ENCODE data around the gene BAIAP2L1. TPM values are rescaled to one million over a fixed set of nuclear protein-coding genes. Genes with fewer than 3 reads are reported as not detected.
A peak's percentile ranks its signal among the peaks of the same experiment; 100 is the strongest.

Gene BAIAP2L1
- total and polyA plus RNA-seq, 2 donors: 3.7 to 4.9 TPM

GRCh38 chr7:98266840-98267239 is 134.1 kb downstream of the BAIAP2L1 start:
- H3K4me3 ChIP-seq (ENCODE audit: low read depth, low read length): no peak overlapping the region

GRCh38 chr7:98265841-98266271 is 135.0 kb downstream of the BAIAP2L1 start:
- Histone ChIP-seq H3K36me3 (ENCODE audit: insufficient read depth) (no peaks in the 10 kb centered on the region), H3K27ac (ENCODE audit: low read depth) (no peak overlapping the region), H3K4me3 (ENCODE audit: low read depth, low read length) (no peak overlapping the region), H3K4me1 (ENCODE audit: insufficient read depth) (no peaks in the 10 kb centered on the region)
- 86% methylated on average over 5 of the region's 5 CpGs for WGBS
- DNase-seq (ENCODE audit: extremely low spot score): no peak

More at GRCh38 chr7:98266840-98267239, 134.1 kb downstream of the BAIAP2L1 start:
- no peaks in the 10 kb centered on the region for H3K4me1 ChIP-seq (ENCODE audit: insufficient read depth)
- DNase-seq (ENCODE audit: extremely low spot score): no peak
- H3K36me3 ChIP-seq (ENCODE audit: insufficient read depth): no peaks in the 10 kb centered on the region
- WGBS: 98% methylated on average over 2 of the region's 2 CpGs
- H3K27ac ChIP-seq (ENCODE audit: low read depth): no peak overlapping the region

GRCh38 chr7:98257701-98258100 is 143.2 kb downstream of the BAIAP2L1 start:
- no peak overlapping the region for H3K4me3 ChIP-seq (ENCODE audit: low read depth, low read length)
- H3K4me1 ChIP-seq (ENCODE audit: insufficient read depth): no peaks in the 10 kb centered on the region
- DNase-seq (ENCODE audit: extremely low spot score): no peak
- no peak overlapping the region for H3K27ac ChIP-seq (ENCODE audit: low read depth)
- 95% methylated on average over 6 of the region's 6 CpGs for WGBS
- H3K36me3 ChIP-seq (ENCODE audit: insufficient read depth): peaks cover 4% of the 10 kb centered on the region

GRCh38 chr7:98256431-98256830 is 144.5 kb downstream of the BAIAP2L1 start:
- Histone ChIP-seq H3K4me3 (ENCODE audit: low read depth, low read length) (no peak overlapping the region), H3K27ac (ENCODE audit: low read depth) (no peak overlapping the region), H3K4me1 (ENCODE audit: insufficient read depth) (no peaks in the 10 kb centered on the region), H3K36me3 (ENCODE audit: insufficient read depth) (peaks cover 4% of the 10 kb centered on the region)
- WGBS: 93% methylated on average over 7 of the region's 7 CpGs
- no peak for DNase-seq (ENCODE audit: extremely low spot score)

- DNase-seq (ENCODE audit: extremely low spot score): no peak
- H3K27ac ChIP-seq (ENCODE audit: low read depth): no peak overlapping the region
- peaks cover 4% of the 10 kb centered on the region for H3K36me3 ChIP-seq (ENCODE audit: insufficient read depth)
- no peaks in the 10 kb centered on the region for H3K4me1 ChIP-seq (ENCODE audit: insufficient read depth)
- WGBS: 85% methylated on average over 11 of the region's 11 CpGs
- H3K4me3 ChIP-seq (ENCODE audit: low read depth, low read length): no peak overlapping the region
Measured at GRCh38 chr7:98254951-98255610, 145.8 kb downstream of the BAIAP2L1 start.

- H3K4me3 ChIP-seq (ENCODE audit: low read depth, low read length): no peak overlapping the region
- H3K27ac ChIP-seq (ENCODE audit: low read depth): no peak overlapping the region
- no peak for DNase-seq (ENCODE audit: extremely low spot score)
- no peaks in the 10 kb centered on the region for H3K4me1 ChIP-seq (ENCODE audit: insufficient read depth)
- H3K36me3 ChIP-seq (ENCODE audit: insufficient read depth): peaks cover 4% of the 10 kb centered on the region
- WGBS: 90% methylated on average over 4 of the region's 4 CpGs
Measured at GRCh38 chr7:98254516-98254915, 146.4 kb downstream of the BAIAP2L1 start.

- WGBS: 19% methylated on average over 32 of the region's 32 CpGs
- no peaks in the 10 kb centered on the region for H3K4me1 ChIP-seq (ENCODE audit: insufficient read depth)
- H3K27ac ChIP-seq (ENCODE audit: low read depth): peak overlapping the region; percentile 65
- H3K4me3 ChIP-seq (ENCODE audit: low read depth, low read length): peak overlapping the region; percentile 70
- H3K36me3 ChIP-seq (ENCODE audit: insufficient read depth): peaks cover 4% of the 10 kb centered on the region
- DNase-seq (ENCODE audit: extremely low spot score): no peak
Measured at GRCh38 chr7:98252425-98253054, 148.3 kb downstream of the BAIAP2L1 start.

- H3K4me1 ChIP-seq (ENCODE audit: insufficient read depth): no peaks in the 10 kb centered on the region
- WGBS: under 1% methylated on average over 69 of the region's 69 CpGs
- H3K27ac ChIP-seq (ENCODE audit: low read depth): peak within 1 kb of the TSS; percentile 73
- peak; percentile 68 for DNase-seq (ENCODE audit: extremely low spot score)
- peaks cover 2% of the 10 kb centered on the region for H3K36me3 ChIP-seq (ENCODE audit: insufficient read depth)
- H3K4me3 ChIP-seq (ENCODE audit: low read depth, low read length): peak within 1 kb of the TSS; percentile 70
Measured at GRCh38 chr7:98251601-98252424, 149.1 kb downstream of the BAIAP2L1 start, which contains the start of gene TECPR1. TECPR1 (minus strand) TSS chr7:98252232; CDS start chr7:98246146, 6,086 bp downstream.

- 34% methylated on average over 9 of the region's 9 CpGs for WGBS
- DNase-seq (ENCODE audit: extremely low spot score): no peak
- peak overlapping the region; percentile 70 for H3K4me3 ChIP-seq (ENCODE audit: low read depth, low read length)
- H3K27ac ChIP-seq (ENCODE audit: low read depth): no peak overlapping the region
- no peaks in the 10 kb centered on the region for H3K4me1 ChIP-seq (ENCODE audit: insufficient read depth)
- no peaks in the 10 kb centered on the region for H3K36me3 ChIP-seq (ENCODE audit: insufficient read depth)
Measured at GRCh38 chr7:98251231-98251600, 149.7 kb downstream of the BAIAP2L1 start.

- Histone ChIP-seq H3K4me1 (ENCODE audit: insufficient read depth) (no peaks in the 10 kb centered on the region), H3K36me3 (ENCODE audit: insufficient read depth) (no peaks in the 10 kb centered on the region), H3K4me3 (ENCODE audit: low read depth, low read length) (no peak overlapping the region), H3K27ac (ENCODE audit: low read depth) (no peak overlapping the region)
- no peak for DNase-seq (ENCODE audit: extremely low spot score)
- 69% methylated on average over 3 of the region's 3 CpGs for WGBS
Measured at GRCh38 chr7:98250789-98251188, 150.1 kb downstream of the BAIAP2L1 start.

- no peak overlapping the region for H3K27ac ChIP-seq (ENCODE audit: low read depth)
- no peak for DNase-seq (ENCODE audit: extremely low spot score)
- WGBS: 79% methylated on average over 6 of the region's 6 CpGs
- no peaks in the 10 kb centered on the region for H3K4me1 ChIP-seq (ENCODE audit: insufficient read depth)
- peaks cover 2% of the 10 kb centered on the region for H3K36me3 ChIP-seq (ENCODE audit: insufficient read depth)
- no peak overlapping the region for H3K4me3 ChIP-seq (ENCODE audit: low read depth, low read length)
Measured at GRCh38 chr7:98249106-98249505, 151.8 kb downstream of the BAIAP2L1 start.

GRCh38 chr7:98248156-98248555 is 152.7 kb downstream of the BAIAP2L1 start:
- 94% methylated on average over 12 of the region's 12 CpGs for WGBS
- no peak for DNase-seq (ENCODE audit: extremely low spot score)
- Histone ChIP-seq H3K4me3 (ENCODE audit: low read depth, low read length) (no peak overlapping the region), H3K27ac (ENCODE audit: low read depth) (no peak overlapping the region), H3K36me3 (ENCODE audit: insufficient read depth) (peaks cover 2% of the 10 kb centered on the region), H3K4me1 (ENCODE audit: insufficient read depth) (no peaks in the 10 kb centered on the region)

GRCh38 chr7:98244871-98245270 is 156.0 kb downstream of the BAIAP2L1 start:
- Histone ChIP-seq H3K4me1 (ENCODE audit: insufficient read depth) (no peaks in the 10 kb centered on the region), H3K36me3 (ENCODE audit: insufficient read depth) (peaks cover 2% of the 10 kb centered on the region), H3K27ac (ENCODE audit: low read depth) (no peak overlapping the region), H3K4me3 (ENCODE audit: low read depth, low read length) (no peak overlapping the region)
- DNase-seq (ENCODE audit: extremely low spot score): no peak
- WGBS: 93% methylated on average over 14 of the region's 14 CpGs
